Measurements from ENCODE around the gene ADORA2B.

ADORA2B gene

DNA sequence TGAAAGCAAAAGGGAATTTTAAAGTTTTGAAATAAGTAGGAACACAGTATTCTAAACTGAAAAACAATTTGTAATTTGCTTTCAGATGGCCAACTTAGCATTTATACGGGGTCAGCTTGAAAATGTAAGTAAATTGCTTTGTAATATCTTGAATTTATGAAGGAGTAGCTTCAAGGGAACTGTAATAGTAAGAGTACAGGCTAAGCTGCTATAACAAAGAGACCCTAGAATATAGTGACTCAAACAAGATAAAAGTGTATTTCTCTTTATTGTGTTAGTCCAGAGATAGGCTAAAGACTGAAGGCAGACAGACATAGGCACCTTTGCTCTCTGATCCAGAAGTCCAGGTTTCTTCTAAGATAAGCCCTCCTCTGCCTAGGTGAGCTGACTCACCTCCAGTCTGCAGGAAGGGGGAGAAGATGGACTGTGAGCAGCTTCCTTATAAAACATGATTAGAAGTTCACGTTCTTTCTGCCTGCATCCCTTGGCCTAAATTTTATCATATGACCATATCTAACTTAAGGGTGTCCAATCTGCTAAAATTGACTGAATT lies 57.9 kb downstream of the ADORA2B start:
- peaks cover 15% of the 10 kb centered on the region for H3K79me2 ChIP-seq (ENCODE audit: insufficient read depth, low read length)
- no peak overlapping the region for H3K4me3 ChIP-seq (ENCODE audit: low read depth, low read length, poor library complexity, severe bottlenecking)
- no peak overlapping the region for H3K27ac ChIP-seq (ENCODE audit: low read depth, low read length, poor library complexity, severe bottlenecking)
- H3K27me3 ChIP-seq (ENCODE audit: insufficient read depth, low read length): no peaks in the 10 kb centered on the region
- peaks cover 69% of the 10 kb centered on the region for H3K36me3 ChIP-seq (ENCODE audit: insufficient read depth, low read length)
- no peaks in the 10 kb centered on the region for H3K9me2 ChIP-seq (ENCODE audit: low read depth, low read length)
- no peak overlapping the region for H3K9ac ChIP-seq (ENCODE audit: low read length)
- H4K20me1 ChIP-seq (ENCODE audit: insufficient read depth, low read length): no peaks in the 10 kb centered on the region
- H3K9me3 ChIP-seq (ENCODE audit: low read length): no peaks in the 10 kb centered on the region; the same call in 1 of the 2 replicates
- H3K4me1 ChIP-seq (ENCODE audit: insufficient read depth, low read length, severe bottlenecking): peaks cover 13% of the 10 kb centered on the region
- TF ChIP-seq CTCF (IDR thresholded peaks at IDR 0.05; ENCODE audit: low read length) (no peak), EZH2 (IDR thresholded peaks at IDR 0.05; ENCODE audit: borderline replicate concordance, low read length) (no peak)
- no peak overlapping the region for H2AFZ ChIP-seq (ENCODE audit: low read length)
- H3K4me2 ChIP-seq (ENCODE audit: low read length): no peak overlapping the region
- no peaks in the 10 kb centered on the region for H3F3A ChIP-seq (ENCODE audit: insufficient read depth, low read length)

- H3K9ac ChIP-seq (ENCODE audit: low read length): no peak overlapping the region
- no peak overlapping the region for H3K27ac ChIP-seq (ENCODE audit: low read depth, low read length, poor library complexity, severe bottlenecking)
- no peaks in the 10 kb centered on the region for H3K27me3 ChIP-seq (ENCODE audit: insufficient read depth, low read length)
- TF ChIP-seq CTCF (IDR thresholded peaks at IDR 0.05; ENCODE audit: low read length): no peak
- TF ChIP-seq EZH2 (IDR thresholded peaks at IDR 0.05; ENCODE audit: borderline replicate concordance, low read length): no peak
- H3K79me2 ChIP-seq (ENCODE audit: insufficient read depth, low read length): peaks cover 15% of the 10 kb centered on the region
- no peaks in the 10 kb centered on the region; the same call in 1 of the 2 replicates for H3K9me3 ChIP-seq (ENCODE audit: low read length)
- no peaks in the 10 kb centered on the region for H4K20me1 ChIP-seq (ENCODE audit: insufficient read depth, low read length)
- H3F3A ChIP-seq (ENCODE audit: insufficient read depth, low read length): no peaks in the 10 kb centered on the region
- H2AFZ ChIP-seq (ENCODE audit: low read length): no peak overlapping the region
- H3K36me3 ChIP-seq (ENCODE audit: insufficient read depth, low read length): peaks cover 80% of the 10 kb centered on the region
- peaks cover 11% of the 10 kb centered on the region for H3K4me1 ChIP-seq (ENCODE audit: insufficient read depth, low read length, severe bottlenecking)
- no peak overlapping the region for H3K4me3 ChIP-seq (ENCODE audit: low read depth, low read length, poor library complexity, severe bottlenecking)
- no peaks in the 10 kb centered on the region for H3K9me2 ChIP-seq (ENCODE audit: low read depth, low read length)
- no peak overlapping the region for H3K4me2 ChIP-seq (ENCODE audit: low read length)
Measured at GRCh38 chr17:16003841-16004240, 58.9 kb downstream of the ADORA2B start.

DNA sequence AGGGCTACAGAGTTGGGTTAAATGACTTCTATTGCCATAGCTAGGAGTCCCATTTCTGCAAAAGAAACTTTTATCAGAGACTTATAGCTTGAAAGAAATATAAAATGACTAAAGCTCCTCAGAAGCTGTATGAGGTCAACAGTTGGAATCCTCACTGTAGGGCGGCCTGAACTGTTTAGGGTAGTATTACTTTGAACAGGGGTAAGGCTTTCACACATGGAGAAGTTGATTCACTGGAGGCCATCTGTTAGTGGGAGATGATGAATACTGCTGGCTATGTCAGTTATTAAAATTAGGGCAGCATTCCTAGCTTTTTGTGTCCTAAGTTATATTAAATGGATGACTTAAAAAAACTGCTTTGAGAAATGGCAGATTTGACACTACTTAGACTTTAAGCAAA lies 60.7 kb downstream of the ADORA2B start:
- H3K4me2 ChIP-seq (ENCODE audit: low read length): no peak overlapping the region
- H3K4me3 ChIP-seq (ENCODE audit: low read depth, low read length, poor library complexity, severe bottlenecking): no peak overlapping the region
- no peaks in the 10 kb centered on the region for H3K27me3 ChIP-seq (ENCODE audit: insufficient read depth, low read length)
- peaks cover 90% of the 10 kb centered on the region for H3K36me3 ChIP-seq (ENCODE audit: insufficient read depth, low read length)
- TF ChIP-seq CTCF (IDR thresholded peaks at IDR 0.05; ENCODE audit: low read length): no peak
- TF ChIP-seq EZH2 (IDR thresholded peaks at IDR 0.05; ENCODE audit: borderline replicate concordance, low read length): no peak
- no peak overlapping the region for H3K9ac ChIP-seq (ENCODE audit: low read length)
- peaks cover 9% of the 10 kb centered on the region for H3K79me2 ChIP-seq (ENCODE audit: insufficient read depth, low read length)
- no peak overlapping the region for H2AFZ ChIP-seq (ENCODE audit: low read length)
- H3F3A ChIP-seq (ENCODE audit: insufficient read depth, low read length): no peaks in the 10 kb centered on the region
- H3K4me1 ChIP-seq (ENCODE audit: insufficient read depth, low read length, severe bottlenecking): peaks cover 6% of the 10 kb centered on the region
- H3K9me2 ChIP-seq (ENCODE audit: low read depth, low read length): no peaks in the 10 kb centered on the region
- no peaks in the 10 kb centered on the region; the same call in 1 of the 2 replicates for H3K9me3 ChIP-seq (ENCODE audit: low read length)
- H3K27ac ChIP-seq (ENCODE audit: low read depth, low read length, poor library complexity, severe bottlenecking): no peak overlapping the region
- no peaks in the 10 kb centered on the region for H4K20me1 ChIP-seq (ENCODE audit: insufficient read depth, low read length)

All from OCI-LY1 (cell line).